Cardiac muscle cell (in vitro differentiated cells and primary cell): ENCODE data around the gene SLX4IP. TPM values are rescaled to one million over a fixed set of nuclear protein-coding genes. Genes with fewer than 3 reads are reported as not detected.

Source experiments
- DNase-seq, 2 donors: peaks; one replicate each; pipeline versions ENCODE4 v3.0.0 to v3.0.0-alpha.2; 2010 to 2017; ENCODE audit warnings: low read depth in 1 of 2, low spot score in 1 of 2
- H3K27ac ChIP-seq: fragments of 200-600 bp; sonication (generic); 2 replicates; pipeline ENCODE4 v1.5.1; 2016
- H3K27me3 ChIP-seq: fragments of 200-600 bp; sonication (generic); 2 replicates; pipeline ENCODE4 v1.6.0; 2016; ENCODE audit warnings: control low read depth
- H3K36me3 ChIP-seq: fragments of 200-600 bp; sonication (generic); 2 replicates; pipeline ENCODE4 v1.5.1; 2016; ENCODE audit warnings: control low read depth
- H3K4me1 ChIP-seq: fragments of 200-600 bp; sonication (generic); 2 replicates; pipeline ENCODE4 v1.8.1; 2017; ENCODE audit warnings: low read depth, mild to moderate bottlenecking, mixed run types
- H3K4me3 ChIP-seq: fragments of 200-600 bp; sonication (generic); 2 replicates; pipeline ENCODE4 v1.5.1; 2016; ENCODE audit warnings: mild to moderate bottlenecking
- H3K9me3 ChIP-seq: fragments of 200-600 bp; sonication (generic); 2 replicates; pipeline ENCODE4 v1.5.1; 2017; ENCODE audit warnings: low read depth, mild to moderate bottlenecking, control low read depth
- CTCF ChIP-seq: IDR thresholded peaks from 2 replicates; pipeline ENCODE4 v1.5.1; 2012; ENCODE audit warnings: low read depth, mild to moderate bottlenecking, low read length
- polyA plus RNA-seq: library from polyadenylated mRNA; unstranded; fragments of >200 nt; fragmentation: Nextera tagmentation; extraction: Ambion mirVana; gene quantifications from 2 replicates; pipeline ENCODE4 v1.2.1, GENCODE V29; 2016
- total RNA-seq: library from RNA; depleted of rRNA; stranded (reverse); fragments of >200 nt; gene quantifications from 2 replicates; pipeline ENCODE4 v1.2.3, GENCODE V29; 2016

Gene SLX4IP
- total and polyA plus RNA-seq, 2 experiments from 2014 or later = 2.5 to 4.1 TPM

- H3K4me1 ChIP-seq = no peaks in the 10 kb centered on the region
- no peaks in the 10 kb centered on the region for H3K27me3 ChIP-seq
- no peak for DNase-seq
- H3K9me3 ChIP-seq = no peaks in the 10 kb centered on the region
- no peak overlapping the region for H3K27ac ChIP-seq
- no peak for TF ChIP-seq CTCF
- no peak overlapping the region for H3K4me3 ChIP-seq
- H3K36me3 ChIP-seq = no peaks in the 10 kb centered on the region
These were observed 43.8 kb downstream of the SLX4IP start for GRCh38 chr20:10478930-10479329.

GRCh38 chr20:10481676-10482075 lies 46.6 kb downstream of the SLX4IP start:
- Histone ChIP-seq H3K4me1 (no peaks in the 10 kb centered on the region), H3K9me3 (no peaks in the 10 kb centered on the region), H3K27ac (no peak overlapping the region), H3K27me3 (no peaks in the 10 kb centered on the region), H3K36me3 (no peaks in the 10 kb centered on the region), H3K4me3 (no peak overlapping the region)
- no peak for DNase-seq
- TF ChIP-seq CTCF = no peak

- TF ChIP-seq CTCF = no peak
- Histone ChIP-seq H3K4me1 (no peaks in the 10 kb centered on the region), H3K9me3 (no peaks in the 10 kb centered on the region)
These were observed 48.6 kb downstream of the SLX4IP start for GRCh38 chr20:10483691-10484090.

GRCh38 chr20:10487142-10488136 lies 52.3 kb downstream of the SLX4IP start:
- H3K27me3 ChIP-seq = no peaks in the 10 kb centered on the region
- no peaks in the 10 kb centered on the region for H3K36me3 ChIP-seq
- no peaks in the 10 kb centered on the region for H3K4me1 ChIP-seq
- H3K9me3 ChIP-seq = no peaks in the 10 kb centered on the region
- H3K27ac ChIP-seq = no peak overlapping the region
- TF ChIP-seq CTCF = no peak
- H3K4me3 ChIP-seq = no peak overlapping the region
- DNase-seq = no peak

More at GRCh38 chr20:10483691-10484090, 48.6 kb downstream of the SLX4IP start:
- no peak for DNase-seq
- no peaks in the 10 kb centered on the region for H3K27me3 ChIP-seq
- H3K27ac ChIP-seq = no peak overlapping the region
- H3K4me3 ChIP-seq = no peak overlapping the region
- no peaks in the 10 kb centered on the region for H3K36me3 ChIP-seq

- H3K27ac ChIP-seq = no peak overlapping the region
- no peak overlapping the region for H3K4me3 ChIP-seq
- no peak for TF ChIP-seq CTCF
- no peaks in the 10 kb centered on the region for H3K27me3 ChIP-seq
- no peaks in the 10 kb centered on the region for H3K4me1 ChIP-seq
- no peaks in the 10 kb centered on the region for H3K36me3 ChIP-seq
- H3K9me3 ChIP-seq = no peaks in the 10 kb centered on the region
- DNase-seq = no peak
These were observed 53.4 kb downstream of the SLX4IP start for GRCh38 chr20:10488534-10488933.
